ENCODE measurements around the gene CADPS2. TPM values are rescaled to one million over a fixed set of nuclear protein-coding genes. Genes with fewer than 3 reads are reported as not detected.
A peak's percentile ranks its signal among the peaks of the same experiment; 100 is the strongest.

Gene CADPS2
- total RNA-seq, 2 donors from 2014 or later, result 16.4 to 32.5 TPM

- Histone ChIP-seq H3K4me1 (ENCODE audit: control insufficient read depth in 1 of 2, low read depth in 2 of 2) (no peaks in the 10 kb centered on the region), H3K27me3 (replicated peaks; ENCODE audit: insufficient read depth) (no peaks in the 10 kb centered on the region), H3K9me3 (no peaks in the 10 kb centered on the region), H3K36me3 (no peaks in the 10 kb centered on the region), H3K4me3 (no peak overlapping the region), H3K27ac (no peak overlapping the region)
- DNase-seq (ENCODE audit: low spot score) (no peak), ATAC-seq (ENCODE audit: insufficient number of reproducible peaks, low FRiP score, low read depth) (no peak)
- no peak for TF ChIP-seq CTCF (IDR thresholded peaks at IDR 0.05)
Measured at GRCh38 chr7:122329145-122329802, 557.0 kb downstream of the CADPS2 start.

GRCh38 chr7:122327969-122328368 lies 558.3 kb downstream of the CADPS2 start:
- Histone ChIP-seq H3K4me3 (no peak overlapping the region), H3K36me3 (no peaks in the 10 kb centered on the region), H3K4me1 (ENCODE audit: control insufficient read depth in 1 of 2, low read depth in 2 of 2) (no peaks in the 10 kb centered on the region), H3K27me3 (replicated peaks; ENCODE audit: insufficient read depth) (no peaks in the 10 kb centered on the region), H3K27ac (no peak overlapping the region), H3K9me3 (no peaks in the 10 kb centered on the region)
- no peak for DNase-seq (ENCODE audit: low spot score)
- no peak for ATAC-seq (ENCODE audit: insufficient number of reproducible peaks, low FRiP score, low read depth)
- no peak for TF ChIP-seq CTCF (IDR thresholded peaks at IDR 0.05)

GRCh38 chr7:122316467-122317388 lies 569.5 kb downstream of the CADPS2 start:
- Histone ChIP-seq H3K27ac (no peak overlapping the region), H3K36me3 (no peaks in the 10 kb centered on the region), H3K4me3 (peak overlapping the region; percentile 8), H3K27me3 (replicated peaks; ENCODE audit: insufficient read depth) (no peaks in the 10 kb centered on the region), H3K9me3 (no peaks in the 10 kb centered on the region), H3K4me1 (ENCODE audit: control insufficient read depth in 1 of 2, low read depth in 2 of 2) (peaks cover 3 to 17% of the 10 kb centered on the region in 2 donors)
- DNase-seq (ENCODE audit: low spot score) (no peak), ATAC-seq (ENCODE audit: insufficient number of reproducible peaks, low FRiP score, low read depth) (peak; percentile 27)
- no peak for TF ChIP-seq CTCF (IDR thresholded peaks at IDR 0.05)

DNA sequence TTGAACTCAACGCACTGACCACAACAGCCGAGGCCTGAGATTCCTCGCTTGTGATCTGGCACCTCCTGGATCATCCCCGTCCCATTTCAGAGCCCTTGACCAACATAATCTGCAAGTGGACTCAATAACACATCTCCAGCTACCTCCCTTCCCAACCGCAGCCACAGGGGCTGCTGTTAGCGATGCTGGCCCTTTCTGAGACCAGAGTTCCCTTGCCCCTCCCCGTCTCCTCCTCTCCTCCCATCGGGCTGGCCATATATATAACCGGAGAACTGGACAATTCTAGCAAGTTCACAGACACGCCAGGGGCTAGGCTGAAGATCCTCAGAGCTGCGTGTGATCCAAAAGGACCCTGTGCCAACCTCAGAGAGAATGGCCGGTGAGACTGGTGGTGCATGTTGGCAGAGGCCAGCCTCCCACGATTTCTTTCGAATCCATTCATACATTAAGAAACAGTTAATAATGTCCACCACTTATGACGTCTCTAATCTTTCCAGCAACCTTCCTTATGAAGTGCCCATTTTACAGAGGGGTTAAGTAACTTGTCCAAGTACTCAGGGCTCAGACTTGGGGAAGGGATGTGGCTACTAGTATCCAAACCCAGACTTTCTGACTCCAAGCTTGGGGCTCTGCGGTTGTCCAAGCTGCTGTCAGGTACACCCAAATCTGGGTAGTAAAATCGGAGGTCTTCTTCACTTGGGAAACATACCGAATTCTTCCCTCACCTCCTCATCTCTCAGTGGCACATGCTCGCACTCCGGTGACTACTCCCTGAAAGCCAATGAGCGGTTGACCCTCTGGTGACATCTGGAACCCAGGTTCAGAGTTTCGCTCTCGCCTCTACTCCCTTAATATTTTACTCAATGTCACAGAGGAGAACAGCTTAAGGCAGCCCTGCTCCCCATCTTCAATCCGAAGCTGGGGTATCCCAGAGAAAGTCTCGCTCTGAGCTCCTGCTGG lies 570.5 kb downstream of the CADPS2 start:
- TF ChIP-seq CTCF (IDR thresholded peaks at IDR 0.05), result no peak
- H3K4me3 ChIP-seq, result peak overlapping the region; percentile 8

More for the DNA sequence above, 570.5 kb downstream of the CADPS2 start:
- Histone ChIP-seq H3K27me3 (replicated peaks; ENCODE audit: insufficient read depth) (peaks cover 4% of the 10 kb centered on the region), H3K36me3 (no peaks in the 10 kb centered on the region), H3K9me3 (no peaks in the 10 kb centered on the region), H3K4me1 (ENCODE audit: control insufficient read depth in 1 of 2, low read depth in 2 of 2) (peaks cover 5 to 19% of the 10 kb centered on the region in 2 donors), H3K27ac (no peak overlapping the region)
- DNase-seq (ENCODE audit: low spot score) (no peak), ATAC-seq (ENCODE audit: insufficient number of reproducible peaks, low FRiP score, low read depth) (no peak)
